Islet precursor cell (in vitro differentiated cells): ENCODE measurements around the gene VILL.
"Not testable (repeated sequence)": the region's sequence is repeated elsewhere in the genome, so short reads cannot be mapped to it uniquely, and the experiment has no call there.

Experiments
- DNase-seq: peaks from one replicate; pipeline ENCODE4 v3.0.0-alpha.2; 2018

Gene VILL

GRCh38 chr3:37964146-37964545, 26.4 kb upstream of the VILL start:
- no peak for DNase-seq

- DNase-seq: no peak
These were observed 25.9 kb upstream of the VILL start for GRCh38 chr3:37964716-37965115.

GRCh38 chr3:37967260-37967881, 23.2 kb upstream of the VILL start:
- peak; percentile 85 for DNase-seq

- DNase-seq: no peak
These were observed 22.4 kb upstream of the VILL start for GRCh38 chr3:37968199-37968598.

- DNase-seq: no peak
These were observed 21.6 kb upstream of the VILL start for GRCh38 chr3:37968813-37969595.

GRCh38 chr3:37969596-37970100, 20.9 kb upstream of the VILL start:
- no peak for DNase-seq

GRCh38 chr3:37970802-37971201, 19.8 kb upstream of the VILL start:
- DNase-seq: peak; percentile 34

- DNase-seq: peak; percentile 37
These were observed 19.1 kb upstream of the VILL start for GRCh38 chr3:37971467-37971866.

GRCh38 chr3:37972056-37972455, 18.5 kb upstream of the VILL start:
- not testable (repeated sequence) for DNase-seq

GRCh38 chr3:37973246-37974054, 17.1 kb upstream of the VILL start:
- peak; percentile 48 for DNase-seq

GRCh38 chr3:37974121-37975083, 16.2 kb upstream of the VILL start:
- DNase-seq: peak; percentile 79

GRCh38 chr3:37979541-37980461, 10.8 kb upstream of the VILL start:
- DNase-seq: peak; percentile 37

GRCh38 chr3:37980462-37981347, 9.9 kb upstream of the VILL start:
- peak; percentile 53 for DNase-seq

GRCh38 chr3:37981348-37981664, 9.3 kb upstream of the VILL start:
- no peak for DNase-seq

GRCh38 chr3:37982331-37982730, 8.3 kb upstream of the VILL start:
- no peak for DNase-seq

- peak; percentile 30 for DNase-seq
These were observed 6.5 kb upstream of the VILL start for GRCh38 chr3:37984051-37984450.

GRCh38 chr3:37984596-37984995, 6.0 kb upstream of the VILL start:
- DNase-seq: no peak

GRCh38 chr3:37985637-37986320, 4.8 kb upstream of the VILL start:
- peak; percentile 40 for DNase-seq

GRCh38 chr3:37986479-37987314, 3.9 kb upstream of the VILL start:
- peak; percentile 50 for DNase-seq
